Astrocyte (in vitro differentiated cells and primary cell): ENCODE results near the gene KLHL11. TPM values are rescaled to one million over a fixed set of nuclear protein-coding genes. Genes with fewer than 3 reads are reported as not detected.

Experiments
- DNase-seq: peaks from one replicate; pipeline ENCODE4 v3.0.0-alpha.2; 2010; ENCODE audit warnings: low read depth
- FAIRE-seq: peaks from 2 replicates; lab custom pipeline; 2011; peaks lifted over from hg19 to GRCh38; lab: Jason Lieb, UNC
- H2AFZ ChIP-seq: 2 replicates; pipeline ENCODE4 v1.6.0; 2012; ENCODE audit warnings: low read depth, low read length, inconsistent platforms
- H3K27ac ChIP-seq: 2 replicates; pipeline ENCODE4 v1.5.1; 2011; ENCODE audit warnings: low read depth, low read length, inconsistent platforms
- H3K27me3 ChIP-seq: 2 replicates; pipeline ENCODE4 v1.6.0; 2011; ENCODE audit warnings: low read length, inconsistent platforms; ENCODE audit not compliant: insufficient read depth
- H3K36me3 ChIP-seq: 2 replicates; pipeline ENCODE4 v1.5.1; 2011; ENCODE audit warnings: low read length, inconsistent platforms; ENCODE audit not compliant: insufficient read depth
- H3K4me1 ChIP-seq: 2 replicates; pipeline ENCODE4 v1.5.1; 2011; ENCODE audit warnings: low read length, inconsistent platforms; ENCODE audit not compliant: insufficient read depth
- H3K4me2 ChIP-seq: 2 replicates; pipeline ENCODE4 v1.6.0; 2012; ENCODE audit warnings: low read length, inconsistent platforms
- H3K4me3 ChIP-seq: 2 replicates; pipeline ENCODE4 v1.5.1; 2011; ENCODE audit warnings: low read depth, mild to moderate bottlenecking, low read length, inconsistent platforms; ENCODE audit not compliant: insufficient read depth
- H3K79me2 ChIP-seq: 2 replicates; pipeline ENCODE4 v1.6.0; 2012; ENCODE audit warnings: mild to moderate bottlenecking, low read length, inconsistent platforms; ENCODE audit not compliant: insufficient read depth
- H3K9ac ChIP-seq: 2 replicates; pipeline ENCODE4 v1.6.0; 2012; ENCODE audit warnings: mild to moderate bottlenecking, low read length, inconsistent platforms
- H3K9me3 ChIP-seq: 2 replicates; pipeline ENCODE4 v1.5.1; 2012; ENCODE audit warnings: low read depth, mild to moderate bottlenecking, low read length, inconsistent platforms; ENCODE audit not compliant: insufficient read depth
- H4K20me1 ChIP-seq: 2 replicates; pipeline ENCODE4 v1.6.0; 2012; ENCODE audit warnings: low read length, inconsistent platforms; ENCODE audit not compliant: insufficient read depth
- H3K27ac Mint-ChIP-seq: one replicate; pipeline ENCODE4 v1.8.0; 2021; ENCODE audit warnings: mild to moderate bottlenecking, mixed read lengths; ENCODE audit not compliant: unreplicated experiment
- H3K27me3 Mint-ChIP-seq: one replicate; pipeline ENCODE4 v1.8.0; 2021; ENCODE audit warnings: low read depth, mixed read lengths; ENCODE audit not compliant: unreplicated experiment
- H3K36me3 Mint-ChIP-seq: one replicate; pipeline ENCODE4 v1.8.0; 2021; ENCODE audit warnings: low read depth, mixed read lengths; ENCODE audit not compliant: unreplicated experiment
- H3K4me1 Mint-ChIP-seq: one replicate; pipeline ENCODE4 v1.8.0; 2021; ENCODE audit warnings: low read depth, mixed read lengths; ENCODE audit not compliant: unreplicated experiment
- H3K4me3 Mint-ChIP-seq: one replicate; pipeline ENCODE4 v1.8.0; 2021; ENCODE audit warnings: mild to moderate bottlenecking, moderate library complexity, mixed read lengths; ENCODE audit not compliant: unreplicated experiment
- H3K9me3 Mint-ChIP-seq: one replicate; pipeline ENCODE4 v1.8.0; 2021; ENCODE audit warnings: mild to moderate bottlenecking, mixed read lengths; ENCODE audit not compliant: unreplicated experiment
- EZH2 ChIP-seq: IDR thresholded peaks from 2 replicates; pipeline ENCODE4 v1.6.1; 2012; ENCODE audit warnings: mild to moderate bottlenecking, low read length, inconsistent platforms; ENCODE audit not compliant: insufficient read depth
- total RNA-seq: library from RNA; stranded (reverse); gene quantifications from 2 replicates; pipeline ENCODE4 v1.2.1, GENCODE V29; 2021
- TF ChIP-seq, protein P1 (sequence below): IDR thresholded peaks from 2 replicates; pipeline ENCODE4 v1.5.1; 2011; ENCODE audit warnings: low read depth, mild to moderate bottlenecking, inconsistent platforms, low read length, moderate library complexity; ENCODE audit not compliant: insufficient read depth

The KLHL11 gene
- total RNA-seq, 1 donor from 2014 or later = 12.8 TPM

DNA sequence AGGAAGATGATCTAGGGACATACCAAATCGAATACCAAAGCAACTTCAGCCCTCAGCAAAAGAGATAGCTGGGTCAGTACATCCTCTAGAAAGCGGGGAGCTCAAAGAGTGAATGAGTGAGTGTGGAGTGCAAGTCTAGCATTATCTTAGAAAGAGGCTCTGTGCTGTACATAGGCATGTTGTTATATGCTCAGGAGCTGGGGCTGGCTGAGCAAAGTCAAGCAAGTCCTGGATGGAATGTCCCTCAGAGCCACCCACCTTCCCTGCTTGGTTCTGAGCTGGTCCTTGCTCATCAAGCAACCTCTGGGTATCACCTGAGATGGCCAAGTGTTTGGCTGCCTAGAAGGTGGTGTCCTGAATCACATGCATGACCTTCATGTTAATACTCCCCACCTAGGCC, 4.9 kb upstream of the KLHL11 start:
- H3K4me1 ChIP-seq = no peaks in the 10 kb centered on the region
- Mint-ChIP-seq H3K27me3 (no peaks in the 10 kb centered on the region), H3K9me3 (no peaks in the 10 kb centered on the region), H3K36me3 (peaks cover 23% of the 10 kb centered on the region), H3K4me3 (no peak overlapping the region), H3K4me1 (no peaks in the 10 kb centered on the region), H3K27ac (peak overlapping the region; percentile 18)
- no peaks in the 10 kb centered on the region for H3K9me3 ChIP-seq
- no peak for FAIRE-seq
- H3K36me3 ChIP-seq = peaks cover 68% of the 10 kb centered on the region
- no peaks in the 10 kb centered on the region for H3K27me3 ChIP-seq
- TF ChIP-seq, protein P1, sequence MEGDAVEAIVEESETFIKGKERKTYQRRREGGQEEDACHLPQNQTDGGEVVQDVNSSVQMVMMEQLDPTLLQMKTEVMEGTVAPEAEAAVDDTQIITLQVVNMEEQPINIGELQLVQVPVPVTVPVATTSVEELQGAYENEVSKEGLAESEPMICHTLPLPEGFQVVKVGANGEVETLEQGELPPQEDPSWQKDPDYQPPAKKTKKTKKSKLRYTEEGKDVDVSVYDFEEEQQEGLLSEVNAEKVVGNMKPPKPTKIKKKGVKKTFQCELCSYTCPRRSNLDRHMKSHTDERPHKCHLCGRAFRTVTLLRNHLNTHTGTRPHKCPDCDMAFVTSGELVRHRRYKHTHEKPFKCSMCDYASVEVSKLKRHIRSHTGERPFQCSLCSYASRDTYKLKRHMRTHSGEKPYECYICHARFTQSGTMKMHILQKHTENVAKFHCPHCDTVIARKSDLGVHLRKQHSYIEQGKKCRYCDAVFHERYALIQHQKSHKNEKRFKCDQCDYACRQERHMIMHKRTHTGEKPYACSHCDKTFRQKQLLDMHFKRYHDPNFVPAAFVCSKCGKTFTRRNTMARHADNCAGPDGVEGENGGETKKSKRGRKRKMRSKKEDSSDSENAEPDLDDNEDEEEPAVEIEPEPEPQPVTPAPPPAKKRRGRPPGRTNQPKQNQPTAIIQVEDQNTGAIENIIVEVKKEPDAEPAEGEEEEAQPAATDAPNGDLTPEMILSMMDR = no peak
- TF ChIP-seq EZH2 = no peak
- peaks cover 4% of the 10 kb centered on the region for H3K79me2 ChIP-seq
- DNase-seq = no peak
- peaks cover 58% of the 10 kb centered on the region for H4K20me1 ChIP-seq
- no peak overlapping the region for H3K27ac ChIP-seq
- H3K4me3 ChIP-seq = no peak overlapping the region
- no peak overlapping the region for H2AFZ ChIP-seq
- no peak overlapping the region for H3K9ac ChIP-seq
- H3K4me2 ChIP-seq = no peak overlapping the region

DNA sequence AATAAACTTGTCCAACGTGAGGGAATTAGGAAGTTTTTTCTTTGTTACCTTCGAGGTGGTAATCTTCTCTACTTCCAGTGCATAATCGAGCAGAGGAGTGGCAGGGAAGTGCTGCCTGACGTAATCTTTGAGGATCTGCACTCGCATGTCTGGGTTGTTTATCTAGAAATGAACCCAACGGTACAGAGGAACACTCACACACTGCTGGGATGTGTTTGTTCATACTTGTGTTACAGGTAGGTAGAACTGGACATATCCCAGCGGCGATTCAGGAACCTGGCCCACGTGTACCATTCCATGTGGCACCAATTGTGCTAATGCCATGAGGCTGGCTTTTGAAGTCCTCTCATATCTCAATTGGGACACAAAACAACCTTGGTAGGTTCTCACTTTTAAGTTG, 4.2 kb upstream of the KLHL11 start:
- H3K4me1 ChIP-seq = no peaks in the 10 kb centered on the region
- H3K4me1 Mint-ChIP-seq = no peaks in the 10 kb centered on the region

DNA sequence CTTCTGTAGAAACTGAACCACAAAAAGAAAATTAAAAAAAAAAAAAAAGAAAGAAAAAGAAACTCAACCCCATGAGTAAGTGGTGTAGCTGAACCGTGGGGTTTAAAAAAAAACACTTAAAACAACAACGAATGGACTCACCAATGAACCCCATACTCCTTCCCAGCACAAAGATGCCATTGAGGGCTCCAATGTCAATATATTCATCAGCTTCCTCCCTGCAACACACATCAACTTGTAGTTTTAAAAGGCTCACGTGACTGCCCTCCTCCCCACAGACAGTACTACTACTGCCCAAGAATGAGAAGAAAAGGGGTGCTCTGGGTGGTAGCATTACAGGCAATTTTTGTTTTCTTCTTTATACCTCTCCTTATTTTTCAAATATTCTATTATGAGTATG, 3.3 kb upstream of the KLHL11 start:
- Mint-ChIP-seq H3K27me3 (no peaks in the 10 kb centered on the region), H3K9me3 (no peaks in the 10 kb centered on the region), H3K27ac (no peak overlapping the region), H3K4me1 (no peaks in the 10 kb centered on the region), H3K36me3 (peaks cover 19% of the 10 kb centered on the region), H3K4me3 (no peak overlapping the region)
- no peak for FAIRE-seq
- DNase-seq = no peak
- Histone ChIP-seq H3K4me2 (no peak overlapping the region), H4K20me1 (peaks cover 56% of the 10 kb centered on the region), H3K27ac (no peak overlapping the region), H3K4me1 (peaks cover 4% of the 10 kb centered on the region), H3K36me3 (peaks cover 61% of the 10 kb centered on the region), H3K27me3 (no peaks in the 10 kb centered on the region), H3K9ac (no peak overlapping the region), H3K9me3 (no peaks in the 10 kb centered on the region), H2AFZ (no peak overlapping the region), H3K4me3 (no peak overlapping the region), H3K79me2 (peaks cover 19% of the 10 kb centered on the region)
- TF ChIP-seq, protein P1 = no peak
- TF ChIP-seq EZH2 = no peak

More for the DNA sequence above, 4.2 kb upstream of the KLHL11 start:
- TF ChIP-seq EZH2 = no peak
- TF ChIP-seq, protein P1 = no peak
- H3K4me3 Mint-ChIP-seq = no peak overlapping the region
- no peak overlapping the region for H3K9ac ChIP-seq
- DNase-seq = no peak
- no peaks in the 10 kb centered on the region for H3K27me3 Mint-ChIP-seq
- no peak overlapping the region for H3K27ac ChIP-seq
- FAIRE-seq = no peak
- peaks cover 55% of the 10 kb centered on the region for H4K20me1 ChIP-seq
- H3K79me2 ChIP-seq = peaks cover 10% of the 10 kb centered on the region
- peak overlapping the region; percentile 41 for H3K27ac Mint-ChIP-seq
- no peak overlapping the region for H3K4me3 ChIP-seq
- peaks cover 65% of the 10 kb centered on the region for H3K36me3 ChIP-seq
- H2AFZ ChIP-seq = no peak overlapping the region
- H3K27me3 ChIP-seq = no peaks in the 10 kb centered on the region
- H3K36me3 Mint-ChIP-seq = peaks cover 23% of the 10 kb centered on the region
- no peak overlapping the region for H3K4me2 ChIP-seq
- H3K9me3 Mint-ChIP-seq = no peaks in the 10 kb centered on the region
- no peaks in the 10 kb centered on the region for H3K9me3 ChIP-seq
